B cell (primary cell): Measurements from ENCODE around the gene DIPK2A. TPM values are rescaled to one million over a fixed set of nuclear protein-coding genes. Genes with fewer than 3 reads are reported as not detected.
A peak's percentile ranks its signal among the peaks of the same experiment; 100 is the strongest.

Source experiments
- ATAC-seq: fragments of 200-7000 bp; cut with Tn5 transposase; one replicate; pipeline ENCODE4 v1.10.0; 2021; ENCODE audit warnings: low read depth, mild to moderate bottlenecking, moderate number of reproducible peaks, moderate library complexity
- CTCF ChIA-PET: fragments of 350-600 bp; sonication (Branson Sonifier 250); formaldehyde crosslinking; loops from one replicate; lab custom pipeline; 2021; ENCODE audit warnings: antibody characterized with exemption, inconsistent platforms; lab: Charles Lee
- POLR2A ChIA-PET: fragments of 350-600 bp; sonication (Branson Sonifier 250); formaldehyde crosslinking; loops from one replicate; lab custom pipeline; 2021; ENCODE audit warnings: antibody characterized with exemption; lab: Charles Lee
- DNase-seq: peaks from one replicate; pipeline ENCODE4 v3.0.0; 2013
- H2AFZ ChIP-seq: 2 replicates; pipeline ENCODE4 v1.6.1; 2012; ENCODE audit warnings: mild to moderate bottlenecking, low read depth, low read length; ENCODE audit not compliant: insufficient read depth, poor library complexity, severe bottlenecking
- H3K27ac ChIP-seq, 2 donors: 1 replicate in 1 of 2; 2 replicates in 1 of 2; pipeline ENCODE4 v1.5.1; 2012 to 2013; ENCODE audit warnings: low read length in 2 of 2, mild to moderate bottlenecking in 2 of 2, moderate library complexity in 1 of 2
- H3K27me3 ChIP-seq, 4 experiments: fragments of 200-600 bp in 1 of 4; sonication (generic) in 1 of 4; replicated peaks in 1 of 4; 1 replicate in 2 of 4; 2 replicates in 2 of 4; pipeline versions ENCODE4 v1.6.1 to v1.7.0; 2013 to 2016; ENCODE audit warnings: low read length in 3 of 4, mild to moderate bottlenecking in 2 of 4, mixed read lengths in 1 of 4, moderate library complexity in 1 of 4; ENCODE audit not compliant: insufficient read depth in 4 of 4, control insufficient read depth in 3 of 4; ENCODE audit errors: control extremely low read depth in 1 of 4
- H3K36me3 ChIP-seq, 2 experiments: replicated peaks in 1 of 2; 1 replicate in 1 of 2; 2 replicates in 1 of 2; pipeline versions ENCODE4 v1.6.1 to v1.7.1; 2013; ENCODE audit warnings: low read length in 1 of 2; ENCODE audit not compliant: insufficient read depth in 2 of 2, control insufficient read depth in 1 of 2; ENCODE audit errors: control extremely low read depth in 1 of 2, extremely low read depth in 1 of 2
- H3K4me1 ChIP-seq, 2 donors: fragments of 200-600 bp in 1 of 2; sonication (generic) in 1 of 2; 1 replicate in 1 of 2; 2 replicates in 1 of 2; pipeline versions ENCODE4 v1.5.1 to v1.6.1; 2013 to 2017; ENCODE audit warnings: low read length in 2 of 2; ENCODE audit not compliant: control insufficient read depth in 2 of 2, insufficient read depth in 2 of 2
- H3K4me2 ChIP-seq: replicated peaks from 2 replicates; pipeline ENCODE3; 2012; ENCODE audit warnings: mild to moderate bottlenecking, low read depth, low read length; ENCODE audit not compliant: poor library complexity, severe bottlenecking
- H3K4me3 ChIP-seq, 5 experiments: fragments of 200-600 bp in 1 of 5; sonication (generic) in 1 of 5; 1 replicate in 3 of 5; 2 replicates in 2 of 5; pipeline versions ENCODE4 v1.5.1 to v1.7.0; 2011 to 2016; ENCODE audit warnings: low read length in 4 of 5, mild to moderate bottlenecking in 4 of 5, low read depth in 2 of 5, control low read depth in 1 of 5, moderate library complexity in 1 of 5; ENCODE audit not compliant: insufficient read depth in 1 of 5; ENCODE audit errors: control extremely low read depth in 1 of 5, extremely low read depth in 1 of 5
- H3K79me2 ChIP-seq: fragments of 200-600 bp; sonication (generic); one replicate; pipeline ENCODE4 v1.6.0; 2016; ENCODE audit warnings: low read length; ENCODE audit not compliant: control insufficient read depth, insufficient read depth
- H3K9ac ChIP-seq: fragments of 200-600 bp; sonication (generic); 2 replicates; pipeline ENCODE4 v1.6.1; 2017; ENCODE audit warnings: mild to moderate bottlenecking, low read length, moderate library complexity
- H3K9me3 ChIP-seq, 3 donors: one replicate each; pipeline versions ENCODE4 v1.6.1 to v1.7.1; 2013; ENCODE audit warnings: low read length in 2 of 3; ENCODE audit not compliant: control insufficient read depth in 2 of 3, insufficient read depth in 1 of 3; ENCODE audit errors: control extremely low read depth in 1 of 3
- H4K20me1 ChIP-seq: 2 replicates; pipeline ENCODE4 v1.6.0; 2012; ENCODE audit warnings: mild to moderate bottlenecking, low read length; ENCODE audit not compliant: insufficient read depth, control insufficient read depth, poor library complexity, severe bottlenecking
- H3K27ac Mint-ChIP-seq: one replicate; pipeline ENCODE4 v1.8.0; 2021; ENCODE audit warnings: mixed read lengths
- H3K27me3 Mint-ChIP-seq: one replicate; pipeline ENCODE4 v1.8.0; 2021; ENCODE audit warnings: mixed read lengths
- H3K4me1 Mint-ChIP-seq: one replicate; pipeline ENCODE4 v1.8.0; 2021; ENCODE audit warnings: mixed read lengths
- H3K4me3 Mint-ChIP-seq: one replicate; pipeline ENCODE4 v1.8.0; 2021; ENCODE audit warnings: mixed read lengths
- H3K9me3 Mint-ChIP-seq: one replicate; pipeline ENCODE4 v1.8.0; 2022; ENCODE audit warnings: mixed read lengths; ENCODE audit not compliant: insufficient read depth
- CTCF ChIP-seq: fragments of 200-600 bp; IDR thresholded peaks from one replicate; pipeline ENCODE4 v1.8.0; 2022; ENCODE audit warnings: antibody characterized with exemption, mild to moderate bottlenecking
- EZH2 ChIP-seq: IDR thresholded peaks from 2 replicates; pipeline ENCODE4 v1.6.1; 2012; ENCODE audit warnings: borderline replicate concordance, low read depth, mild to moderate bottlenecking, moderate library complexity, low read length; ENCODE audit not compliant: insufficient read depth, poor library complexity, severe bottlenecking
- WGBS: methylation state at CpG from one replicate; pipeline ENCODE4 v1.1.5; 2013; ENCODE audit warnings: missing lambda C conversion rate; ENCODE audit not compliant: insufficient coverage; 5-methylcytosine and 5-hydroxymethylcytosine counted together
- intact Hi-C: fragments of 100-400 bp; cut with micrococcal nuclease; formaldehyde crosslinking; loops from one replicate; pipeline ENCODE4 v1.10.0; 2022
- polyA plus RNA-seq: library from polyadenylated mRNA; depleted of rRNA; stranded (reverse); fragments of >200 nt; gene quantifications from 2 replicates; pipeline ENCODE4 v1.2.3, GENCODE V29; 2012
- total RNA-seq, 2 donors: library from RNA; stranded (reverse); fragments of 120-200 nt in 1 of 2; gene quantifications; 1 replicate in 1 of 2; 2 replicates in 1 of 2; pipeline versions ENCODE4 v1.2.3 to v1.2.4, GENCODE V29; 2013 to 2022

Gene DIPK2A
- total and polyA plus RNA-seq, 2 donors (not counting 1 experiment from before 2014, with no cell fraction given) = 16.3 to 55.3 TPM

GRCh38 chr3:143977341-143978262, 6.0 kb downstream of the DIPK2A start:
- TF ChIP-seq EZH2 = no peak
- no peak for TF ChIP-seq CTCF

More at GRCh38 chr3:143977341-143978262, 6.0 kb downstream of the DIPK2A start:
- DNase-seq = peak; percentile 45
- Histone ChIP-seq H3K36me3 (peaks cover 0 to under 1% of the 10 kb centered on the region in 2 experiments), H3K27ac (peak overlapping the region in 1 of 2 donors; percentile 3), H3K4me3 (peak overlapping the region in 2 of 5 experiments; percentile 4 to 7), H3K9me3 (no peaks in the 10 kb centered on the region), H3K9ac (no peak overlapping the region), H4K20me1 (peaks cover 48% of the 10 kb centered on the region), H3K27me3 (no peaks in the 10 kb centered on the region), H2AFZ (no peak overlapping the region), H3K79me2 (peaks cover 95% of the 10 kb centered on the region), H3K4me1 (peaks cover 18 to 53% of the 10 kb centered on the region in 2 donors), H3K4me2 (peak overlapping the region; percentile 50)
- Mint-ChIP-seq H3K9me3 (no peaks in the 10 kb centered on the region), H3K4me1 (peaks cover 60% of the 10 kb centered on the region), H3K27ac (peak overlapping the region; percentile 59), H3K4me3 (peak overlapping the region; percentile 69), H3K27me3 (no peaks in the 10 kb centered on the region)
- ChIA-PET CTCF (interaction anchor here (0.7 to 2.0 kb wide), 7 partner anchors 8 to 91 kb away, joined by 3 to 8 read pairs (median 4); no protein-coding TSS in a partner anchor), POLR2A (no interaction called here)
- no CpG with 5 or more reads among the region's 4 CpGs for WGBS
- no peak for ATAC-seq
- intact Hi-C loops = loop anchor here (5.0 to 10.0 kb wide), 2 partner anchors 317 to 790 kb away; no protein-coding TSS in a partner anchor
